ENCODE measurements around the gene HSPA9. TPM values are rescaled to one million over a fixed set of nuclear protein-coding genes. Genes with fewer than 3 reads are reported as not detected.

HSPA9 gene
- polyA plus RNA-seq, 3 donors = 67.8 to 82.4 (median 81.8) TPM

DNA sequence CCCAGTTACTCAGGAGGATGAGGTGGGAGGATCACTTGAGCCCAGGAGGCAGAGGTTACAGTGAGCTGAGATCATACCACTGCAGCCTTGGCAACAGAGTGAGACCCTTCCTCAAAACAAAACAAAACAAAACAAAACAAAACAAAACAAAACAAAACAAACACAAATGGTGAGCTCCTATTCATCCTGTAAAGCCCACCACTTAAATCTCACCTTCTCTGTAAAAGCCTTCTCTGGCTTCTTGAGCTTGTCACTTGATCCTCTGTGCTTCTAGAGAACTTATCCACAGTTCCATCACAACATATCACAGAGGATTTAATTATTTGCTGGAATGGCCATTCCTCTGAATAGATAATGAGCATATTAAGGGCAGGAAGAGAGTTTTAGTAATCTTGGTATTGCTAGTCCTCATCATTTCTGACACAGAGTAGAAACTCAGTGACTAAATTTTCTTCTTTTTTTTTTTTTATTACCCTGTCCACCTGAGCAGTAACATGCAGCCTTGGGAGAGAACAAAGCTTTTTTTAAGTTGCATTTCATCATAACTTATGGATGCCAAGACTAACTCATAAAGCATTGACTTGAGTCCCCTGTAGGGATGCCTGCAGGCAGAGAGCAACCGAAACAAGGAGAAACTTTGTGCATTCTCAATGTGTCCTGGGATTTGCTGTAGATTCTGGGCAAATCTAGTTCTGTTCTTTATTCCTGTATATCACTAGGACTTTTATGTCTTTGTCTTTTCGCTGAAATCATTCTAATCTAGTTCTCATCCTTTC, 13.0 kb upstream of the HSPA9 start:
- H3K36me3 ChIP-seq (replicated peaks in 1 of 2; ENCODE audit: control insufficient read depth in 1 of 2, insufficient read depth in 2 of 2, low read length in 2 of 2) = no peaks in the 10 kb centered on the region
- no peaks in the 10 kb centered on the region for H3K9me3 ChIP-seq (replicated peaks in 1 of 2; ENCODE audit: control insufficient read depth in 1 of 2, insufficient read depth in 1 of 2, low read length in 2 of 2)
- H3K4me1 ChIP-seq (ENCODE audit: control insufficient read depth in 1 of 2, insufficient read depth in 2 of 2, low read length in 2 of 2) = no peaks in the 10 kb centered on the region
- H3K27me3 ChIP-seq (ENCODE audit: control insufficient read depth in 2 of 2, insufficient read depth in 2 of 2, low read length in 2 of 2) = no peaks in the 10 kb centered on the region
- DNase-seq = no peak
- no peak overlapping the region for H2AFZ ChIP-seq (ENCODE audit: insufficient read depth, low read depth, low read length, poor library complexity, severe bottlenecking)
- peaks cover 0 to 4% (median 0%) of the 10 kb centered on the region in 3 donors for H3K27me3 Mint-ChIP-seq (ENCODE audit: low read depth in 3 of 3)
- intact Hi-C loops (cut with micrococcal nuclease) = loop anchor here in 1 of 2 donors (10.0 kb wide), 1 partner anchor 47 kb away; no protein-coding TSS in a partner anchor
- TF ChIP-seq CTCF (IDR thresholded peaks at IDR 0.05) = no peak
- WGBS (ENCODE audit: insufficient coverage) = 100% methylated on average over 1 of the region's 2 CpGs
- peak overlapping the region in 1 of 2 donors; percentile 2 for H3K4me3 Mint-ChIP-seq
- no peak overlapping the region for H3K9ac ChIP-seq (ENCODE audit: insufficient read depth, low read length, poor library complexity, severe bottlenecking)
- H3K27ac ChIP-seq (ENCODE audit: low read depth in 1 of 2, low read length in 2 of 2) = no peak overlapping the region
- H4K20me1 ChIP-seq (ENCODE audit: insufficient read depth, low read length) = no peaks in the 10 kb centered on the region
- H3K27ac Mint-ChIP-seq = no peak overlapping the region
- no peaks in the 10 kb centered on the region for H3K79me2 ChIP-seq (ENCODE audit: insufficient read depth, low read length)
- no peaks in the 10 kb centered on the region for H3K36me3 Mint-ChIP-seq
- no peak overlapping the region for H3K4me3 ChIP-seq (replicated peaks in 1 of 3; ENCODE audit: low read depth in 2 of 3, low read length in 3 of 3)
- H3K4me2 ChIP-seq (replicated peaks; ENCODE audit: extremely low read depth, low read length, poor library complexity, severe bottlenecking) = no peak overlapping the region
- no peaks in the 10 kb centered on the region for H3K4me1 Mint-ChIP-seq
- peaks cover 0 to 1% (median 0%) of the 10 kb centered on the region in 7 donors for H3K9me3 Mint-ChIP-seq

DNA sequence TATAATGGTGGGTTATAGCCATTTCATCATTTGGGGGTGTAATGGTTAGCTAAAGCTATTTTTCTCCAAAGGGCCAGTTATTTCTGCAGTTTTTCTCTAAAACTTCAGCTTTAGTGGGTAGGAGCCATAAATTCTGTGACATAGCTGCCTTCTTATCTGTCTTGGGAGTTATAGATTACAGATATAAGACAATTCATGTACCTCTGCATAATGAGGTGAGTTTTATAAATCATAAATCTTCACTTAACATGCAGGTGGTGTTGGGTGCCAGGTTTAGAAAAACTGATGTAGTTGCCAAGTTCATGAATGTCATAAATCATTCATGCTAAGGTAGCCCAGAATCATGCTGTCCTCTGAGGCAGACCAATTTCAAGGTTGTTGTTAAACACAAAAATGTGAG, 10.0 kb upstream of the HSPA9 start:
- no peak for DNase-seq
- no peak overlapping the region for H3K27ac Mint-ChIP-seq
- H3K79me2 ChIP-seq (ENCODE audit: insufficient read depth, low read length) = no peaks in the 10 kb centered on the region
- H3K9me3 ChIP-seq (replicated peaks in 1 of 2; ENCODE audit: control insufficient read depth in 1 of 2, insufficient read depth in 1 of 2, low read length in 2 of 2) = no peaks in the 10 kb centered on the region
- no peak overlapping the region for H3K27ac ChIP-seq (ENCODE audit: low read depth in 1 of 2, low read length in 2 of 2)
- peaks cover 0 to 1% (median 0%) of the 10 kb centered on the region in 7 donors for H3K9me3 Mint-ChIP-seq
- intact Hi-C loops (cut with micrococcal nuclease) = loop anchor here in 1 of 2 donors (10.0 kb wide), 1 partner anchor 50 kb away; no protein-coding TSS in a partner anchor
- no peaks in the 10 kb centered on the region for H3K4me1 Mint-ChIP-seq
- no peak overlapping the region for H3K4me3 ChIP-seq (replicated peaks in 1 of 3; ENCODE audit: low read depth in 2 of 3, low read length in 3 of 3)
- no peaks in the 10 kb centered on the region for H3K27me3 ChIP-seq (ENCODE audit: control insufficient read depth in 2 of 2, insufficient read depth in 2 of 2, low read length in 2 of 2)
- H4K20me1 ChIP-seq (ENCODE audit: insufficient read depth, low read length) = no peaks in the 10 kb centered on the region
- no peak overlapping the region for H3K4me2 ChIP-seq (replicated peaks; ENCODE audit: extremely low read depth, low read length, poor library complexity, severe bottlenecking)
- H3K9ac ChIP-seq (ENCODE audit: insufficient read depth, low read length, poor library complexity, severe bottlenecking) = no peak overlapping the region
- H3K27me3 Mint-ChIP-seq (ENCODE audit: low read depth in 3 of 3) = peaks cover 0 to 4% (median 0%) of the 10 kb centered on the region in 3 donors
- H2AFZ ChIP-seq (ENCODE audit: insufficient read depth, low read depth, low read length, poor library complexity, severe bottlenecking) = no peak overlapping the region
- no peaks in the 10 kb centered on the region for H3K36me3 Mint-ChIP-seq
- no peak overlapping the region for H3K4me3 Mint-ChIP-seq
- no peaks in the 10 kb centered on the region for H3K36me3 ChIP-seq (replicated peaks in 1 of 2; ENCODE audit: control insufficient read depth in 1 of 2, insufficient read depth in 2 of 2, low read length in 2 of 2)
- TF ChIP-seq CTCF (IDR thresholded peaks at IDR 0.05) = no peak
- H3K4me1 ChIP-seq (ENCODE audit: control insufficient read depth in 1 of 2, insufficient read depth in 2 of 2, low read length in 2 of 2) = no peaks in the 10 kb centered on the region
